Measurements from ENCODE around the gene NUDT22.

- TF ChIP-seq CTCF (IDR thresholded peaks at IDR 0.05 in 8 of 11, conservative IDR thresholded peaks at IDR 0.05 in 3 of 11), result no peak
- no peak for TF ChIP-seq POLR2A (IDR thresholded peaks at IDR 0.05)
- TF ChIP-seq POLR2AphosphoS5 (IDR thresholded peaks at IDR 0.05), result peak in 1 of 3 donors; percentile 61
These were observed 12.9 kb downstream of the NUDT22 start for GRCh38 chr11:64238999-64239398.

Measured in spleen (tissue), 7 donors.